ENCODE results near the gene ASAP3. TPM values are rescaled to one million over a fixed set of nuclear protein-coding genes. Genes with fewer than 3 reads are reported as not detected.

The ASAP3 gene
- total and polyA plus RNA-seq, 2 experiments from 2014 or later: 28.0 to 98.2 TPM

DNA sequence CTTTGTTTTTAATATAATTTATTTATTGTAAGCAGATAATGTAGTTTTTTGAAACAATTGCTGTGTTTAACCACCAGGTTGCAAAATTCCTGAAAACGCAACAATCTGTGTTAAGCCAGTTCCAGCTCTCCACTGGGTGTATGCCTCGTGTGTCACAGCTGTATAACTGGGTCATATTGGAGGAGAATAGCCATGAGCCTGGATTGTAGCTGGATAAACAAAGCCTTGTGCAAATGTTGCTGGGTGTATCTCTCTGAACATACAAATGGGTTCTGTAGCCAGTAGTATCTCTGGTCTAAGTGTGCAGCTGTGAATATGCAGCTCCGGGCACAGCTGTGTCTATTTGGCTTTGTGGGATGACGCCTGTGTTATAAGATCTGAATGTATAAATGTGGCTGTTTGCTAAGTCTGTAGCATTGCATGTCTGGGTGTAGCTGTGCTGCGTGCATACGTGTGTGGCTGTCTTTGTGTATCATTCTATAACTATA, 62.2 kb downstream of the ASAP3 start:
- Histone ChIP-seq H3K9me2 (ENCODE audit: insufficient read depth) (no peaks in the 10 kb centered on the region), H3K27me3 (ENCODE audit: insufficient read depth) (peaks cover 100% of the 10 kb centered on the region), H3K4me1 (ENCODE audit: insufficient read depth) (peaks cover 4% of the 10 kb centered on the region; the same call in 1 of the 2 replicates), H3F3A (replicated peaks; ENCODE audit: low read depth) (0 out of 2 replicates have a peak, but pooled peaks cover 7% of the 10 kb centered on the region), H3K79me2 (replicated peaks; ENCODE audit: insufficient read depth) (no peaks in the 10 kb centered on the region), H2AFZ (no peak overlapping the region), H3K4me3 (no peak overlapping the region), H3K27ac (ENCODE audit: low read depth) (no peak overlapping the region), H4K20me1 (replicated peaks; ENCODE audit: insufficient read depth) (peaks cover 22% of the 10 kb centered on the region), H3K4me2 (no peak overlapping the region), H3K36me3 (ENCODE audit: insufficient read depth) (no peaks in the 10 kb centered on the region)
- Mint-ChIP-seq H3K27ac (no peak overlapping the region), H3K27me3 (ENCODE audit: insufficient read depth, low read depth, poor library complexity) (peaks cover 100% of the 10 kb centered on the region), H3K4me3 (no peak overlapping the region), H3K4me1 (peaks cover 12% of the 10 kb centered on the region), H3K36me3 (ENCODE audit: low read depth) (peaks cover 13% of the 10 kb centered on the region), H3K9me3 (no peaks in the 10 kb centered on the region)
- no peak for ATAC-seq
- no peak for DNase-seq (ENCODE audit: low spot score)
- TF ChIP-seq CREB1 (CRISPR knock-in tag; IDR thresholded peaks at IDR 0.05; ENCODE audit: low read depth): no peak
- no peak for TF ChIP-seq REST (IDR thresholded peaks at IDR 0.05; ENCODE audit: unreplicated experiment)
- no peak for TF ChIP-seq EZH2 (IDR thresholded peaks at IDR 0.05; ENCODE audit: low read depth, unreplicated experiment)

GRCh38 chr1:23421343-23421742, 62.6 kb downstream of the ASAP3 start:
- Histone ChIP-seq H4K20me1 (replicated peaks; ENCODE audit: insufficient read depth) (peaks cover 22% of the 10 kb centered on the region), H3K27me3 (ENCODE audit: insufficient read depth) (peaks cover 100% of the 10 kb centered on the region), H3K4me2 (no peak overlapping the region), H2AFZ (no peak overlapping the region), H3K4me1 (ENCODE audit: insufficient read depth) (peaks cover 4% of the 10 kb centered on the region; the same call in 1 of the 2 replicates), H3K9me2 (ENCODE audit: insufficient read depth) (no peaks in the 10 kb centered on the region), H3K27ac (ENCODE audit: low read depth) (no peak overlapping the region), H3K36me3 (ENCODE audit: insufficient read depth) (no peaks in the 10 kb centered on the region), H3K4me3 (no peak overlapping the region), H3K79me2 (replicated peaks; ENCODE audit: insufficient read depth) (no peaks in the 10 kb centered on the region), H3F3A (replicated peaks; ENCODE audit: low read depth) (0 out of 2 replicates have a peak, but pooled peaks cover 7% of the 10 kb centered on the region)
- ATAC-seq (no peak), DNase-seq (ENCODE audit: low spot score) (no peak)
- TF ChIP-seq JUNB (IDR thresholded peaks at IDR 0.05; ENCODE audit: unreplicated experiment) (no peak), CREB1 (CRISPR knock-in tag; IDR thresholded peaks at IDR 0.05; ENCODE audit: low read depth) (no peak), EZH2 (IDR thresholded peaks at IDR 0.05; ENCODE audit: low read depth, unreplicated experiment) (no peak), EZH2phosphoT487 (IDR thresholded peaks at IDR 0.05; ENCODE audit: unreplicated experiment) (no peak), POLR2AphosphoS5 (IDR thresholded peaks at IDR 0.05; ENCODE audit: low read depth) (no peak), ETS1 (IDR thresholded peaks at IDR 0.05) (no peak)
- TF ChIP-seq, protein P1, sequence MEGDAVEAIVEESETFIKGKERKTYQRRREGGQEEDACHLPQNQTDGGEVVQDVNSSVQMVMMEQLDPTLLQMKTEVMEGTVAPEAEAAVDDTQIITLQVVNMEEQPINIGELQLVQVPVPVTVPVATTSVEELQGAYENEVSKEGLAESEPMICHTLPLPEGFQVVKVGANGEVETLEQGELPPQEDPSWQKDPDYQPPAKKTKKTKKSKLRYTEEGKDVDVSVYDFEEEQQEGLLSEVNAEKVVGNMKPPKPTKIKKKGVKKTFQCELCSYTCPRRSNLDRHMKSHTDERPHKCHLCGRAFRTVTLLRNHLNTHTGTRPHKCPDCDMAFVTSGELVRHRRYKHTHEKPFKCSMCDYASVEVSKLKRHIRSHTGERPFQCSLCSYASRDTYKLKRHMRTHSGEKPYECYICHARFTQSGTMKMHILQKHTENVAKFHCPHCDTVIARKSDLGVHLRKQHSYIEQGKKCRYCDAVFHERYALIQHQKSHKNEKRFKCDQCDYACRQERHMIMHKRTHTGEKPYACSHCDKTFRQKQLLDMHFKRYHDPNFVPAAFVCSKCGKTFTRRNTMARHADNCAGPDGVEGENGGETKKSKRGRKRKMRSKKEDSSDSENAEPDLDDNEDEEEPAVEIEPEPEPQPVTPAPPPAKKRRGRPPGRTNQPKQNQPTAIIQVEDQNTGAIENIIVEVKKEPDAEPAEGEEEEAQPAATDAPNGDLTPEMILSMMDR (conservative IDR thresholded peaks at IDR 0.05; ENCODE audit: low read depth in 2 of 2): no peak
- no peak overlapping the region for H3K27ac Mint-ChIP-seq
- H3K27me3 Mint-ChIP-seq (ENCODE audit: insufficient read depth, low read depth, poor library complexity): peaks cover 100% of the 10 kb centered on the region
- H3K4me1 Mint-ChIP-seq: peaks cover 12% of the 10 kb centered on the region
- peaks cover 8% of the 10 kb centered on the region for H3K36me3 Mint-ChIP-seq (ENCODE audit: low read depth)
- H3K4me3 Mint-ChIP-seq: no peak overlapping the region
- H3K9me3 Mint-ChIP-seq: no peaks in the 10 kb centered on the region
